Measurements from ENCODE around the gene TMEM170A.

GRCh38 chr16:75501359-75501758 lies 36.9 kb upstream of the TMEM170A start:
- TF ChIP-seq, protein P1, sequence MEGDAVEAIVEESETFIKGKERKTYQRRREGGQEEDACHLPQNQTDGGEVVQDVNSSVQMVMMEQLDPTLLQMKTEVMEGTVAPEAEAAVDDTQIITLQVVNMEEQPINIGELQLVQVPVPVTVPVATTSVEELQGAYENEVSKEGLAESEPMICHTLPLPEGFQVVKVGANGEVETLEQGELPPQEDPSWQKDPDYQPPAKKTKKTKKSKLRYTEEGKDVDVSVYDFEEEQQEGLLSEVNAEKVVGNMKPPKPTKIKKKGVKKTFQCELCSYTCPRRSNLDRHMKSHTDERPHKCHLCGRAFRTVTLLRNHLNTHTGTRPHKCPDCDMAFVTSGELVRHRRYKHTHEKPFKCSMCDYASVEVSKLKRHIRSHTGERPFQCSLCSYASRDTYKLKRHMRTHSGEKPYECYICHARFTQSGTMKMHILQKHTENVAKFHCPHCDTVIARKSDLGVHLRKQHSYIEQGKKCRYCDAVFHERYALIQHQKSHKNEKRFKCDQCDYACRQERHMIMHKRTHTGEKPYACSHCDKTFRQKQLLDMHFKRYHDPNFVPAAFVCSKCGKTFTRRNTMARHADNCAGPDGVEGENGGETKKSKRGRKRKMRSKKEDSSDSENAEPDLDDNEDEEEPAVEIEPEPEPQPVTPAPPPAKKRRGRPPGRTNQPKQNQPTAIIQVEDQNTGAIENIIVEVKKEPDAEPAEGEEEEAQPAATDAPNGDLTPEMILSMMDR (IDR thresholded peaks at IDR 0.05; ENCODE audit: low read length), result no peak
- no peak for TF ChIP-seq EZH2 (IDR thresholded peaks at IDR 0.05; ENCODE audit: borderline replicate concordance, low read length)

Measured in OCI-LY1 (cell line).